NCI-H1436 treated with DMSO at 0.1 percent for 48 hours (cell line): ENCODE data around the gene RGS16.
"Not testable (repeated sequence)": the region's sequence is repeated elsewhere in the genome, so short reads cannot be mapped to it uniquely, and the experiment has no call there.

Experiments used
- DNase-seq: peaks from one replicate; lab custom pipeline; 2025; lab: John Stamatoyannopoulos, UW

Gene RGS16, protein sequence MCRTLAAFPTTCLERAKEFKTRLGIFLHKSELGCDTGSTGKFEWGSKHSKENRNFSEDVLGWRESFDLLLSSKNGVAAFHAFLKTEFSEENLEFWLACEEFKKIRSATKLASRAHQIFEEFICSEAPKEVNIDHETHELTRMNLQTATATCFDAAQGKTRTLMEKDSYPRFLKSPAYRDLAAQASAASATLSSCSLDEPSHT

DNA sequence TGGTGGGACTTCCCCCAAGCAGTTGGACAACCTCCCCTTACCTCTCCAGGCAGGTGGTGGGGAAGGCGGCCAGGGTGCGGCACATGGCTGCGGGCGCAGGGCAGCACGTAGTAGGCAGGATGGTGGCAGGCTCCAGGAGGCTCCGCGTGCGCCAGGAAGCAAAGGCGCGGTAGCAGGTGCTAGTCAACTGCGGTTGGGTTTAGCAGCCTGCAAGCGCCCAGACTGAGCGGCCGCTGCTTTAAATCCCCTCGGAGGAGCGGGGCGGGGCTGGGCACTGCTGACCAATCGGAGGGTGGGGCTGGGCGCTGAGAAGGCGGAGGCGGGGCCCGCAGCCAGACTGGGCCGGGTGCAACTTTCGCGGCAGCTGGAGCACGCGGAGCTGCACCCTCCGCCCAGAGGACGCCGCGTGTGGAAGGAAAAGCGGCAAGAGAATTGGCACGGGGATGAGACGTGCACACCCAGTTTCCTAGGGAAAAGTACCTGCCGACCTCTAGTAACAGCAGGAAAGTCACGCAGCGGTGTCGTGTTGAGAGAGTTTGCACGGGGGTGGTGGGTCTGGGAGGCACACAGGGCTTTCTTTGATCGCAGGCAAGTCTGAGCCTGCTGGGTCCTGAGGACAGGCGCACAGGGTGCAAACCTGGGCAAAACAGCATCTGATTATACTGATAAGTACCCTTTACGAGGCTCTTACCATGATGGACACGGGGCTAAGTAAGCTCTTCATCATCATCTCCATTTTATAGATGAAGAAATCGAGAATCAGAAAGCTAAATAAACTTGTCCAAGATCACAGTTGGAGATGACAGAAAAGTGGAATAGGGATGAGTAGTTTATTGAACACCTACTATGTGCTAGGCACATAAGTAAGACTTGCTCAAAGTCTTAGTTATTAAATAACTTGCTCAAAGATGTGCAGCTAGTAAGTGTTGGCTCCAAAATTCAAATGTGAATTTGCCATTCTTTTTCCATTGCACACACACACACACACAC lies at the start of gene RGS16:
RGS16 (minus strand) TSS at position 215 of the 990 bp plus-strand sequence; CDS start at position 85, 130 bp downstream.
- peak; percentile 59 for DNase-seq

DNA sequence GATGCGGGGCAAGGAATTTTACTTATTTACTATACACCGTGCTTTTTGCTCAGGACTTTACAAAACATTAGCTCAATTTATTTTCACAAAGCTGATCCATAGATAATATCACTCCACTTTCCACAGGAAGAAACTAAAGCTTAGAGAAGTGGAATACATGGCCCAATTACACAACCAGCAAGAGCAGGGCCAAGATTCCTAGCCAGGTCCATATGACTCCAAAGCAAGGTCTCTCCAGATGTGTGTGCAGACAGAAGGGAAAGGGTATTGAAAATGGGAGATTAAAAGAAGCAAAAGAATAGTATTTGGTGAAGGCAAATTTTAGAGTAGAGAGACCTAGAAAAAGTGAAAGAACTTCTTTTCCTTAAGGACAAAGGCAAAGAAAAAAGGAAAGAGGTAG lies 49.8 kb upstream of the RGS16 start:
- DNase-seq: no peak

DNA sequence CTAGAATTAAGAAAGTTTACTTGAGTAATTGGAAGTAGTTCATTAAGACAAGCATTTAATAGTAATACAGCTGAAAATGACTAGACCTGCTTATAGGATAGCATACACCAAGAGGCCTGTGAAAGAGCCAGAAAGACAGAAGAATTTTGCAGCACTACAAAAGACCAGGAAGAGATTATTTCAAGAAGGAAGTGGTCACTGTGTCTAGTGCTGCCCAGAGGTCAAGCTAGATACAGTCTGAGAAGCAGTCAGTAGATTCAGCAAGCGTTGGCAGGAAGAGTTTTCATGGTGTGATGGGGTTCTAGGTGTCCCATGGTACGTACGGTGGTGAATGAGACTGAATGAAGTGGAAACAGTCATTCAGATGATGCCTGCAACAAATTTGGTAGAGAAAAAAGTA lies 48.7 kb upstream of the RGS16 start:
- no peak for DNase-seq

DNA sequence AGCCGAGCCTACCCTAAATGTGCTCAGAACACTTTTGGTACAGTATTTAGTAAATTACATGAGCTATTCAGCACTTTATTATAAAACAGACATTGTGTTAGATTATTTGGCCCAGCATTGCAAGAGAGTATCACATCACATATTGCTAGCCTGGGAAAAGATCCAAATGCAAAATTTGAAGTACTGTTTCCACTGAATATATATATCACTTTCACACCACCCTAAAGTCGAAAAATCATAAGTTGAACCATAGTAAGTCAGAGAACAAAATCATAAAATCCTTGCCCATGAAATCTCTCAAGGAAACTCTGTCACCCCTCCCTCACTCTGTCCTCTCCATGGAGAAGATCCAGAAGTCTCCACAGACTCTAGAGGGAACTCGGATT lies 47.1 kb upstream of the RGS16 start:
- no peak for DNase-seq

DNA sequence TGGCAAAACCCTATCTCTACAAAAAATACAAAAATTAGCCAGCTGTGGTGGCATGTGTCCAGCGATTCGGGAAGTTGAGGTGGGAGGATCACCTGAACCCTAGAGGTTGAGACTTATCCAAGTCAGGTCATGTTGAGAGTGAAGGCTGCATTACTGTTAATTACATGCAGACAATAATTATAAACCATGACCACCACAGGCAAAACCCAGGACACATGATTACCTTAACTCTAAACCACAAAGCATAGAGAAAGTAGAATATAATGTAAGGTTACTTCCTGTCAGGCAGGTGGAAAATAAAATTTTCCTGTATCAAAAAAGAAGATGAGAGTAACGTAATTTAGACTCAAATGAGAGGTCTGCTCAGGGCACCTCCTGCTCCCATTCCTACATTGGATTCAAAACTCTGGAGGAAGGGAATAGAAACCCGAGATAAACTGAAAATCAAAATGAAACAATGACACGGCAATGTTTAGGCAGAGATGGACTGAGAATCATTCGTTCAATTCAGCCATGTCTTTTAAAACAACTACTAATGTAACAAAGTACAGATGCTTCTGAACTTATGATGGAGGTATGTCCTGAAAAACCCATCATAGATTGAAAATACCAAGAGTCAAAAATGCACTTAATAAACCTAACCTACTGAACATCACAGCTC lies 46.6 kb upstream of the RGS16 start:
- no peak for DNase-seq

DNA sequence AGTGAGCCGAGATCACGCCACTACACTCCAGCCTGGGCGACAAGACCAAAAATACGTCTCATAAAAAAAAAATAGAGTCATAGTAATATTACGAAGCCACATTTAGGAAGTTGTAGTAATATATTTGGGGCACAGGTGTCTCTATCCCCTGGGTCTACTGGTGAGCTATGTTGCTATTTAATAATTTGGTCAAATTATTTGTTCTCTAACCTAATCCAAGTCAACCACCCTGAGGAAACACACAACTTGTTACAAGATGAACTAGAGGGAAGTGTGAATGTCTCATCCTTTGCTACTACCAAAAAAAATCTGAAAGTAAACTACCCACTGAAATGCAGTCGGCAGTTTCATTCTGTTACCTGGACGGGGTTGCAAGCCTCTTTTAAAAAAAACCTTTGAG lies 44.9 kb upstream of the RGS16 start:
- DNase-seq: no peak

DNA sequence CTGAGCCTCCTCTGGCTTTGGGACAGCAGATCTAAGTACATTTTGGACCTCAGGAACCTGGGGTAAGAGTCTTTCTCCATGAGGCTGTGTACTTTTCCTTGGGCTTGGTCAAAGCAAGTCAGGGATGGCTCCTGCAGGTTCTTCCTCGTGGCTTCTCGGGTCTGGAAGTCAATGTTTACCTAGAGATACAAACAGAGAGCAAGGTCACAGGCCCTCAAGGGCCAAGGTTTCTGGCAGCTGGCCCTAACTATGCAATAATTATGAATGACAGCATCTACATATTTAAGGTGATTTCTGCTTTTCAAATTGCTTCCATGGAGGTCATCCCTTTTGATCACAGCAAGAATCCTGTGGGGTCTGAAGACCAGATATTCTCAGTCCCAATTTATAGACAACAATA lies 42.5 kb upstream of the RGS16 start:
- no peak for DNase-seq

DNA sequence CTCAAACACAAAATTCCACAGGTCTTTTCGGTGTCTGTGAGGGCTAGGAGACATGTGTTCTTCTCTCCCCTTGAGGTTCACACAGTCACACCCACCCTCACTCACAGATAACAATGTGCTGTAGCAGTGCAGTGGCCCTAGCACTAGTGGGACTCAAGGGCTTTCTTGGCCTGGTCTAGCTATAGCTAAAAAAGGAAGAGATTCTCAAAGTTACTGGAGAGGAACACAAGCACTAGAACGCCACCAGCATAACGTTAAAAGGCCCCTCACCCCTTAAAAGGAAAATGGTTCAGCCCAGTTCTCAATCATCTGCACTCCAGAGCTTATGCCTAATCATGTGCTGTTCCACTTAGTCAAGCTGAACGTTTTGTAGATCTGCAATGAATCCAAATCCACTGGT lies 40.7 kb upstream of the RGS16 start:
- no peak for DNase-seq

DNA sequence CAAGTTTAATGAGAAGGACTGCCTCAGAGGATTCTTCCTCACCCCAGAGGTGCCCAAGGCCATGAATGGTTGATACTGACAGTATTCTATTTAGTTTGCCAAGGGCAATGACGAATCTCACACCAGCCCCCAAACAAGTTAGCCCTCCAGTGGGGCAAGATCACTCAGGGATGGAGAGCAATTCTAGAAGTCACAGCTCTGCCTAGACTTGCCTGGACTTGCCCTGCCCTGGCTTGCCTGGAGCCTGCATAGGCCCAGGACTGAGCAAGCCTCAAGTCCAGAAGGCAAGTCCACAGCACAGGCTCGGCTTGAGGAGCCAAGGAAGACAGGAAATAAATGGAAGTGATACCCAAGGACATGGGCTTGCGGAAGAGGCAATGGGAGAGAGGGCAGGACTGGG lies 39.5 kb upstream of the RGS16 start:
- no peak for DNase-seq

DNA sequence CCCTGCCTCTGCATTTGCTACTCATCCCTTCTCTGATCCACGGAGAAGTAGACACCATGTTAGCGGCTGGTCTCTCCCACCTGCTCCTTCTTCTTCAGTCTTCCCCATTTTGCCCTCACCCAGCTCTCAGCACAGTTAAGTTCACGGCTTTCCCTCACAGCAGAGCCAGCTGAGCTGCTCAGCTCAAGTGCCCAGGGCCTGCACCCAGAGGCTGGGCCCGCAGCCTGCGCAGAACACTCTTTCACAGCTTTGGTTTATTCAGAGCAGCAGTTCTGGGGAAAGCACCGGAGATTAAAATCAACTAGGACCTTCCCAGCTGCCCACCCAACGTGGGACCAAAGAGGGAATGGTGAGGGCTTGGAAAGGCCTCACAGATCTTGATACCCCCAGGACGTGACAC lies 38.3 kb upstream of the RGS16 start:
- no peak for DNase-seq

DNA sequence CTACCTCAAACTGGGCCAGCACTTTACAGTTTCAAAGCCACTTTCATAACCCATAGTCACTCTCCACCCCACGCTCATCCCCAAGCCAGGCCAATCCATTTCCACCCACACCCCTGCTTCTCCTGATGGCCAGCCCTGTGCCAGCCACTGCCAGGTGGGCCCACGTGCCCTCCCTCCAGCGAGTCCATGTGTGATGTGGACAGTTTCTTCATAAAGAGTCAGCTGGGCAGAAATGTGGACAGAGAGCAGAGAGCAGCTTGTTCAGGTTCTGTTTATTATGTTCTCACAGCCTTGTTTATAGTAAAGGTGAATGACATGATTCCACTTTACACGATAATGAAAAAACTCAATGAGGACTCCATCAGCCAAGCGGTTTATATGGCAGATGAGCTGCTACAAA lies 37.4 kb upstream of the RGS16 start:
- no peak for DNase-seq

DNA sequence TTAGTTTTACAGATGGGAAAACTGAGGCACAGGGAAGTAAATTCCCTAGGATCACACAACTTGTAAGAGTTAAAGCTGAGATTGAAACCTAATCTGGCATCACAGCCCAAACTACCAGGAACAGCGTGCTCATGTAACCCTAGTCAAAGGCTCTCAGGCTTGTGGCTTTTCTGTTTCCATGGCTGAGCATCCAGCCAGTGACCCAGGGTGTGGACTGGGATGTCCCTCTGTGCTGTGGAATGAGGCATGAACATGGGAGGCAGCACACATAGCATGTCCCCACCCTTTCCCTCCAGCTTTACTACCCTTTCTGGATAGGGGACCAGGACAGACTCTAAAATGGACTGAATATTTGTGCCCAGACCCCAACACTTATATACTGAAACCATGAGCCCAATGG lies 35.1 kb upstream of the RGS16 start:
- DNase-seq: no peak

DNA sequence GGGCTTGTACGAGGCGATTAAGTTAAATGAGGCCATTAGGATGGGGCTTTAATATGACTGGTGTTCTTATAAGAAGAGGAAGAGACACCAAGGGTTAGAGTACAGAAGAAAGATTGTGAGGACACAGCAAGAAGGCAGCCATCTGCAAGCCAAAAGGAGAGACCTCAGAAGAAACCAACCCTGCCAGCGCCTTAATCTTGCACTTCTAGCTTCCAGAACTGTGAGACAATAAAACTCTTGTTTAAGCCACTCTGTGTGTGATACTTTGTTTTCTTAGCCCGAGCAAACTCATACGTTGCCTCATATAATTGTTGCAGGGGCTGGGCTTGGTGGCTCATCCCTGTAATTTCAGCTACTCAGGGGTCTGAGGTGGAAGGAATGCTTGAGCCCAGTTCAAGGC lies 33.6 kb upstream of the RGS16 start:
- no peak for DNase-seq

DNA sequence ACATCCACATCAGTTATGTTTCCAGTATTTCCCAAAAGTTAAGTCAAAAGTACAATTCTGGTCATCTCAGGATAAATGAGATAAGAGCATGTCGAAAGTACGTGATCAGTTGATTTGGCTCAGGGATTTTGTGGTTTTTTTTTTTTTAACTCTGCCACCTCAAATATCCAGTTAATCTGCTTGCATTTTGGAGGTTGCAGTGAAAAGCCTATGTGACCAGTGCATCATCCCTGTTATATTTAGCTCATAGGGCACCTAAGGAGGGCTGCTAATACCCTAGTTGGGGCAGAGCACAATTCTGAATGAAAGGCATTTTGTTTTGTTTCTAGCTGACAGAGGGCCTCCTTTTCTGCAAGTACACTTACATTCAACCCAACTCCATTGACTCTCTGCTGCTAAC lies 31.7 kb upstream of the RGS16 start:
- no peak for DNase-seq

DNA sequence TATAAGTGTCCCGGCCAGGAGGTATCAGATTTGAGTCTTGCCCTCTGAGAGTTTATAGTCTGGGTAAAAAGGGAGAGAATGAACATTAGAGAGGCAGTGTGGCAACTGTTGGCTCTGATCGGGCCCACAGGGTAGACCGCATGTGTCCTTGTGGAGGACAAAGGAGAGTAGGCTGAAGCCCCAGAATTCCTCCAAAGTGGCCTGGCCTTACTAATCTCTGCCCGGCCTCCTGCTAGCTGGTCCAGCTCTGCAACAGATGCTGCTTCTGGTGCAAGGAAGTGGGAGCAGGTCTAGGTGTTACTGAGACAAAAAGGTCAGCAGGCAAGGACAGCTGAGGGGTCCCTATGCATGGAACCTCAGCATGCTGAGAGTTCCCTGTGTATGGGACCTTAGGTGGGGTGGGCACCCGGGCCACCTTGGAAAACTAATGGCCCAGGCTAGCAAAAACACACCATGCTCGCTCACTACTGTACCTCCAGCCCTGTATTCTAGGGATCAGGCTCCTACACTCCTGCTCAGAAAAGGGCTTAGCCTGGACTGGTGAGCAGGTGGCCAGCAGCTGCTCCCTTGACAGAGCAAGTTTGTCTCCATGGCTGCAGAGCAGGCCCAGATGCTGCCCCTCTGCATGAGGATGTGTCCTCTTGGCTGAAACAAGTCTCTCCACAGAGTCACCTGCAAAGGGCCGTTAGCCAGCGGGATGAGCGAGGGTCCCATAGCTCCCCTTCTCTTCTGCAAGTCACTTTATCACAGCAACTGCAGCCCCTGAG lies 30.3 kb upstream of the RGS16 start:
- no peak for DNase-seq

DNA sequence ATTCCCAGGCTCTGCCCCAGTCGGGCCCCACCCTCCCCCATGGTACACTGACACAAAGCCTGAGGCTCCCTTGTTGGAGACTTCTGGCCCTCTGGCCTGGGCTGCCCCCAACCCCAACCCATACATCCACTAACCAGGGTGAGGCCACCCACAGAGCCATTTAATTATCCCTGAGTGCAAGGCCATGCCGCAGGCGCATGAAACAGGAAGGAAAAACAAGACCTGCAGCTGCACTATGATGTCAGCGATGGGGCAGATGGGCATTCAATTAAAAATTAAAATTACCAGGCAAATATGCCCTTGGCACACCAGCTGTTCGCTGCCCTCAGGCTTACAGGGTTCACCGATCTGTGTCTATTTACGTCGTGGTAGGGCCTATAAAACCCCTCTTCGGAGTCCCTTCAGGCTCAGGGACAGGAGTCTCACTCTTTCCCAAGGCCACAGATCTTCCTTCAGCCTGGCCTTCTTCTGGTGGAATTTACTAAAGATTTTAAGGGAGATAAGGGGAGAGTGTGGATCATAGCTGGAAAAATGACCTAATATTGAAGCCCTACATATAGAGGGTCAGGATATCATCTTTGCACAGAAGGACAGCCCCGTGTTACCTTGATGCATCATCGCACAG lies 29.6 kb upstream of the RGS16 start:
- no peak for DNase-seq

DNA sequence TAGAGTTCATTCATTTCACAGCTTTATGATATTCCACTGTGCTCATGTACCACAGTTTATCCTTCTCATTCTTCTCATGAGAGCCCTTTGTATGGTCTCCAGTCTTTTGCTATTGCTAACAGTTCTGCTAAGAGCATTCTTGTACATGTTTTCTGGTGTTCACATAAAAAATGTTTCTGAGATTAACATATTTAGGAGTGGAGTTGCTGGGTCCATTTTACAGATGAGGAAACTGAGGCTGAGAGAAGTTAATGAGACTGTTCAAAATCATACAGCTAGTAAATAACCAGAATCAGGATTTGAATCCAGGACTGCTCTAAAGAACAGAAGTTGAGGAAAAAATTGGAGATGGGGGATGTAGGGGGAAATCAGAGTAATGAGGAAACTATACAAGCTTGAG lies 28.8 kb upstream of the RGS16 start:
- no peak for DNase-seq

DNA sequence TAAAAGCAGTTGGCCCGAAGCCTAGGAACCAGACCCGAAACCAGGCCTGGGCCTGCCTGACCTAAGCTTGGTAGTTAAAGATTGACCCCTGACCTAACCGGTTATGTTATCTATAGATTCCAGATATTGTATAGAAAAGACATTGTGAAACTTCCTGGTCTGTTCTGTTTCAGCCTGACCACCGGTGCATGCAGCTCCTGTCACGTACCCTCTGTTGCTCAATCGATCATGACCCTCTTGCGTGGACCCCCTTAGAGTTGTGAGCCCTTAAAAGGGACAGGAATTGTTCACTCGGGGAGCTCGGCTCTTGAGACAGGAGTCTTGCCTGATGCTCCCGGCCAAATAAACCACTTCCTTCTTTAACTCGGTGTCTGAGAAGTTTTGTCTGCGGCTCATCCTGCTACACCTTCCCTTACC lies 28.3 kb upstream of the RGS16 start:
- not testable (repeated sequence) for DNase-seq

DNA sequence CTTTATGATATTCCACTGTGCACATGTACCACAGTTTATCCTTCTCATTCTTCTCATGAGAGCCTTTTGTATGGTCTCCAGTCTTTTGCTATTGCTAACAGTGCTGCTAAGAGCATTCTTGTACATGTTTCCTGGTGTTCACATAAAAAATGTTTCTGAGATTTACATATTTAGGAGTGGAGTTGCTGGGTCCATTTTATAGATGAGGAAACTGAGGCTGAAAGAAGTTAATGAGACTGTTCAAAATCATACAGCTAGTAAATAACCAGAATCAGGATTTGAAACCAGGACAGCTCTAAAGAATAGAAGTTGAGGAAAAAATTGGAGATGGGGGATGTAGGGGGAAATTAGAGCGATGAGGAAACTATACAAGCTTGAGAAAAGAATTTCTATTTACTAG lies 27.8 kb upstream of the RGS16 start:
- no peak for DNase-seq

DNA sequence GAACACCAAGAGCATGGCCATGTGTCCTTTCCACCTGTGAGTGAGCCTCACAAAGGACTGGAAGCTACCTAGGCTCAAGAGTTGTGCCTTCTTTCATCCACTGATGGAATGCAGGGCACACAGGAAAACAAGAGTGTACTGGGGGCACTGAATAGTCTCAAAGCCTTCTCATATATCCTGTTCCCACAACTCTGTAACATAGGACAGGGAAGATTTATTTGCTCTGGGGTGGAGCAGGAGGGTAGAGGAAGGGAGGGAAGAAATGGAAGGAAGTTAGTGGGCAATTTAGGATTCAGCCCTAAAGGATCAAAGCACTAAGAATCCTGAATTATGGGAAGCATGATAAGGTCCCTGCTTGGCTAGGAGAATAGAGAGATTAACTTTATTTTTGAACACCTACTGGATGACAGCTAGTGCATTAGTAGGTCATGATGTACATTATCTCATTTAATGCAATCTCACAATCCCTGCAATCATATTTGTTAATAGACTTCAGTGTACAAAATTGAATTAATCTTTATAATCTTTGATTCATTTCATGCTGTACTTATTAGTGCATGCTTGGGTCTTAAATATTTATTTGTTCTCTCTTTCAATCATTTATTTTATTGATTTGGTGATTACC lies 27.0 kb upstream of the RGS16 start:
- DNase-seq: no peak

DNA sequence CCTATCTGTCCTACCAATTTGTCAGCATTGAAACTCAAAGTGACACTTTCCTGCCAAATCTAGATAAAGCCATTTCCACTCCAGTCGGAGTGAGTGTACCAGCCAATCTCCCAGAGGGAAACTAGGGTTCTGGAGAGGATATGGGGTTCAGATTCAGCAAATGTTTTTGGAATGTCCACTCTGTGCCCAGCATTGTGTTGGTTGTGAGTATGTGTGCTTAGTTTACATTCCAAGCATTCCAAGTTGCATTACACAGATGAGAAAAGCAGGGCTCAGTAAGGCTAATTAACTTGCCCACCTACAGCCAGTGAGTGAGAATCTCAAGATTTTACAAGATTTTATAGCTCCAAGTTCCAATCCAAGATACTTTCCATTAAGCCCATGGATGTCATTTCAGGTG lies 26.4 kb upstream of the RGS16 start:
- no peak for DNase-seq
